RKO (cell line): ENCODE results near the gene STK32B.

ENCODE experiments used
- DNase-seq: peaks from one replicate; pipeline ENCODE4 v3.0.0-alpha.2; 2016; ENCODE audit warnings: low spot score

Gene STK32B

DNA sequence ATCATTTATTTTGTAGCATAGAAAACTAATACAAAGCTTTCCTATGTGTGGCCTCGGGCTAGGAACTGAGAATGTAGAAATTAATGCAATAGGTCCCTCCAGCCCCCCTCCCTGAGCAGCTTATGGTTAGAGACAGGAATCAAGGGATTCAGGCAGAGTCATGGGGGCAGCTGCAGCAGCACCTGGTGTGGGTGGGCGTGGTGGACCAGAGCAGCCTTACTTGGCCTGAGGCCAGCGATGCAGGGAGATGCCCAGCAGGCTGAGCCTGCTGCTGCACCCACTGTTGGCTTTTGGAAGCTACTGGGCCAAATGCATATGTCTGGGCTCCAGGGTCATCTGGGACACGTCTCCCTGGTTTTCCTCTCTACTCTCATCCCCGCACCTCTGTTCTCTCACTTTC lies 74.0 kb downstream of the STK32B start:
- no peak for DNase-seq

- no peak for DNase-seq
These were observed 75.0 kb downstream of the STK32B start for GRCh38 chr4:5126231-5126630.

GRCh38 chr4:5126857-5127256 lies 75.6 kb downstream of the STK32B start:
- no peak for DNase-seq

DNA sequence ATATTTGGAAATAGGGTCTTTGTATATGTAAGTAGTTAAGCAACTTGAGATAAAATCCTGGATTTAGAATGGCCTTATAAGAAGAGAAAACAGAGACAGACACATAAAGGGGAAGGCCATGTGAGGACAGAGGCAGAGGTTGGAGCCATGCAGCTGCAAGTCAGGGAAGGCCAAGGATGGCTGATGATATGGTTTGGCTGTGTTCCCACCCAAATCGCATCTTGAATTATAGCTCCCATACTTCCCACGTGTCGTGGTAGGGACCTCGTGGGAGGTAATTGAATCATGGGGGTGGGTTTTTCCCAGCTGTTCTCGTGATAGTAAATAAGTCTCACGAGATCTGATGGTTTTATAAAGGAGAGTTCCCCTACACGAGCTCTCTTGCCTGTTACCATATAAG lies 76.3 kb downstream of the STK32B start:
- no peak for DNase-seq

GRCh38 chr4:5128569-5128968 lies 77.3 kb downstream of the STK32B start:
- DNase-seq = no peak

GRCh38 chr4:5133201-5133600 lies 81.9 kb downstream of the STK32B start:
- no peak for DNase-seq

GRCh38 chr4:5133933-5134594 lies 82.8 kb downstream of the STK32B start:
- DNase-seq = no peak

DNA sequence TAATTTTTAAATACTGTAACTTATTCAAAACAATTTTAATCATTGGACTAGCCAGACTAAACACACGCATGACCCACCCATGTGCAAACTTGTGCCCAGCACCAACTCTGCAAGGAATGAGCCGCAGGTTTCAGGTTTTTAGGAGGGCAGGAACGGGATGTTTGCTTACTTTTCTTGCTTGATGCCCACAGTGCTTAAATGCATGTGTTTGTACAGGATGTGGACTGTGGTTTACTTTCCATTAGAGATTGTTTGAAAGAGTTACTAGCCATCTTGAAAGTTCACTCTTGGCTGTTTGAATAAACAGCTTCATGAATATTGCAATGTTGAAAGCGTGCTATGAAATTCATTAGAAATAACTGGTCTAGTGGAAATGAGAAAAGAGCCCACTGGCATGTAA lies 83.3 kb downstream of the STK32B start:
- no peak for DNase-seq

GRCh38 chr4:5137226-5137625 lies 85.9 kb downstream of the STK32B start:
- DNase-seq = no peak

GRCh38 chr4:5137927-5138326 lies 86.6 kb downstream of the STK32B start:
- DNase-seq = no peak

GRCh38 chr4:5138389-5138788 lies 87.1 kb downstream of the STK32B start:
- no peak for DNase-seq

DNA sequence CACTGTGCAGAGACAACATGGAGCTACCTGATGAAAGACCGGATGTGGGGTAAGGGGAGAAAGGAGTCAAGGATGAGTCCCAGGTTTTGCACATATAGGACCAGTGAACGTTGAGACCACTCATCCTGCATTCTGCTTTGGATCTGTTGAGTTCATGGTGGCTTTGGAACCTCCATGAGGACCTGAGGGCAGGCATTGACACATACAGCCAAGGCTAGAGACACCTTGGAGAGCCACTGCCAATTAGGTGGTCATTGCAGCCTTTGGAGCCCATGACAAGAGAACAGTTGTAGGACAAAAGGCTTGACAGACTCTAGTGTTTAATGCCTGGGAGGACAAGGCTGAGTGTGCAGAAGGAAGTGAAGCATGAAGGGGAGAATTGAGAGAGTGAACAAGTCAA lies 87.9 kb downstream of the STK32B start:
- DNase-seq = no peak

- DNase-seq = no peak
These were observed 90.5 kb downstream of the STK32B start for GRCh38 chr4:5141802-5142201.

DNA sequence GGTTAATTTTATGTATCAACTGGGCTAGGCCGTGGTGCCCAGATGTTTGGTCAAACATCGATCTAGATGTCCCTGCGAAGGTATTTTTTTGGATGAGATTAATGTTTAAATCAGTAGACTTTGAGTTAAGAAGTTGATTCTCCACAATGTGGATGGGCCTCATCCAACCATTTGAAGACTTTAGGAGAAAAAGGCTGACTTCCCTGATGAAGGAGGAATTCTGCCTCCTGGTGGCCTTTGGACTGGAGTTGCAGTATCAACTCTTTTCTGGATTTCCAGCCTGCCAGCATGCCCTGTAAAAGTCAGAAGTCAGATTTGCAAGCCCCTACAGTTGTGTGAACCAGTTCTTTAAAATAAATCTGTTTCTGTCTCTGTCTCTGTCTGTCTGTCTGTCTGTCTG lies 91.4 kb downstream of the STK32B start:
- DNase-seq = no peak

DNA sequence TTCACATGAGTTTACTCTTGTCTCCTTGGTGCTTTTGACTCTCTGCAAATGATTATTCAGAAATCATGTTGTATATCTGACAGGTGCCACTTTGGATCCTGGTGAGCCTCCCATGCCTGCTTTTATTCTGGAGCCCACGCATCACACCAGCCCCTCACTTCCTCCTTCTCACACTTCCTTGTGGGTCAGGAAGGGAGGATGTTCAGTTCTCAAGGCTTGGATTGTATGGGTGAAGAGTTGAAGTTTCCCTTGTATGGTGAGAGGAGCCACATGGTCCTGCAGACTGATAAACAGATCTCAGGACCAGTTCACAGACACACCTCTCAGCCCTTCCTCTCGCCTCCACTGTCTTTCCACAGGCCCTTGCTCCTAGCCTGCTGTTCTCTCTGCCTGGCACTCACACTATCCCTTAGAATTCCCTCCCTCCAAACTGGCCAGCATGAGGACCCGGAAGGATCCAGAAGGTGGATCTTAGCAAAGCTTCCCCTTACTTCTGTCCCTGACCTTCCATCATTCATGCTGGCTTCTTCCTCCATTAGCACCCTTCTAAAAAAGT lies 92.1 kb downstream of the STK32B start:
- no peak for DNase-seq

DNA sequence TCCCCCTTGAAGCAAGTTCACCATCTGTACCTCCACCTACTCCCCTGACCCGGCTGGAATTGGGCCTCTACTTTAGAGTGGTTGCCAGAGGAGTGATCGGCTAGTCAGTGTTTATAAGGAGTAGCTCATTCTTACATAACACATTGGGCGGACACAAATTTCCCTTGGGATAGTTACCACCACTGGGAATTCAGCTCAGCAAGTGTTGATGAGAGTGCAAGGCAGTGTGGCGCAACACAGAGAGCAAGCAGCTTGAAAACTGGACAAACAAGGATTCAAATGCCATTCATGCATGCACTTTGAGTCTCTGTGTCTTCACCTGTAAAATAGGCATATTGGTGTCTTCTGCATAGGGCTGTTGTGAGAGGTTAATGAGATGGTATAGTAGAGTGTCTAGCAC lies 92.7 kb downstream of the STK32B start:
- DNase-seq = no peak

- no peak for DNase-seq
These were observed 93.1 kb downstream of the STK32B start for GRCh38 chr4:5144384-5144783.

DNA sequence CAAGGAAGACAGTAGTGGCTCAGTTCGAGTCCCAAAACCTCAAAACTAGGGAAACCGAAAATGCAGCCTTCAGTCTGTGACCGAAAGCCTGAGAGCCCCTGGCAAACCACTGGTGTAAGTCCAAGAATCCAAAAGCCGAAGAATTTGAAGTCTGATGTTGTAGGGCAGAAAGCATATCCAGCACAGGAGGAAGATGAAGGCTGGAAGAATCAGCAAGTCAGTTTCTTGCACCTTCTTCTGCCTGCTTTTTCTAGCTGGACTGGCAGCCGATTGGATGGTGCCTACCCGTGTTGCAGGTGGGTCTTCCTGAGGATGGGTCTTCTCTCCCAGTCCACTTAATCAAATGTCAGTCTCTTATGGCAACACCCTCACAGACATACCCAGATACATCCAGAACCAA lies 95.0 kb downstream of the STK32B start:
- DNase-seq = no peak

DNA sequence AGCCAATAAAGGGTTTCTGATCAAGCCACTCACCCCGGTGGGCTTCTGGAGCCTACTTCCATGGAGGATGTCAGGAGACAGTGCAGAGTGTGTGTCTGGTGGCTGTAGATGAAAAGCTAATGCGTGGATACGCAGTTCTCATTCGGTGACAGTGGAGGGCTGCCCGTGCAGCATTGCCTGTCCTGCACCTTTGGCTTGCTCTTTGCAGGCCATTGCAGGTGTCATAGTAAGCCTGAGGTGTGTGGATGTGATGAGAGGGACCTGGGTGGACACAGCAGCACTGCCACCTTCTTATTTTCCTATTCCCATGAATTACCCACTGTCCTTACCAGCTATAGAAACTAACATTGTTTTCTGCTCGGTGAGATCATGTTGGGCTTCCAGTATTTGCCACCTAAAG lies 101.2 kb downstream of the STK32B start:
- no peak for DNase-seq

DNA sequence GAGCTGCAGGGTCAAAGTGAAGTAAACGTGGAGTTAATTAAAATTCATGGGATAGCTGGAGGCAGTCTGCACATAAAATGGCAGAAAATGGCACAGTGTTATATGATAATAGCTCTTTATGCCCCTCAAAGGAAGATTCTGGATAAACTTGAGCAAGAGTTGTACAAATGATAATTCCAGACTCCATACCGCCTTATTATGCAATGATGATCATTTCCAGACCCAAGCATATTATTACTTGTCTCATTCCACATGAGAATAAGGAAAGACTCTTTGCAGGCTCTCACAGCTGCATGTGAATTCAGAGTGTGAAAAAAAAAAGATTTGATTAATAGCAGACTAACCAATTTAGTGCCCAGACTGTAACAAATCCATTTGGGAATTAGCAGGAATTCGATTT lies 105.4 kb downstream of the STK32B start:
- DNase-seq = no peak

DNA sequence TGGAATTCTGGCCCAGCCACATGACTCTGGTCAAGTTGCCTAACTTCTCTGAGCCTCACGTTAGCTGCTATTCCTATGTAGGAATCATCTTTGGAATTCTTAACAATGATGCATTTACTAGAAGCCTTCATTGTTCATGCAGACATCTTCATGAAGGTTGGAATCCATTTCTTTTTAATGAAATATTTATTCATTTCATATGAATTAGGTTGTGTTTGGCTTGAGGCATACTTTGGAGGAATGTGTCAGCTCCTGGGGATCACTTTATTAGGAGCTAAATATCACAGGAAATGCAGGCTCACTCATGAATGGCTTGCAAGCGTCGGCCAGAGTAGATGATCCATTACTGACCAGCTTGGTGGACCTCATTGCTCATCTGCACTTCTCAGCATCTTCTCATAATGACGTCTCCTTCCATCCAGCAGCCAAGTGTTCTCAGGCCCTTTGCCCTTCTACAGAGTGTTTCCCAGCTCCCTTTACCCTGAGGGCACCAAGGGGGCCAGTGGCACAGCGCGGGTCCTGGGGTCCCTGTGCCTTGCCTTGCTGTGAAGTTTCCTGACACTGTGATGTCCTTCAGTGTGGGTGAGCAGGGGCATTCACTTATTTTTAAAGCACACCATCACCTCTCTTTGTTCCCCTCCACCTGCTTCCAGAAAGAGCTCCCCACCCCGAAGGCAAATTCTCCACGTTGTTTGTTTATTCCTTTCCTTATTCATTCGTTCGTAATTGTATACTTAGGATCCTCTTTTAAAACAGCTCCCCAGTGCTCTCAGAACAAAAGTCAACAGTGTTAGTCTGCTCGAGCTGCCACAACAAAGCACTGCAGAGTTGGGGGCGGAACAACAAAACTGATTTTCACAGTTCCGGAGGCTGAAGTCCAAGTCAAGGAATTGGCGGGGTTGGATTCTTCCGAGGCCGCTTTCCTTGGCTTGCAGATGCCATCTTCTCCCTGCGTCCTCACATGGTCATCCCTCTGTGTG lies 106.8 kb downstream of the STK32B start:
- DNase-seq = no peak

GRCh38 chr4:5158825-5159224 lies 107.5 kb downstream of the STK32B start:
- DNase-seq = no peak

DNA sequence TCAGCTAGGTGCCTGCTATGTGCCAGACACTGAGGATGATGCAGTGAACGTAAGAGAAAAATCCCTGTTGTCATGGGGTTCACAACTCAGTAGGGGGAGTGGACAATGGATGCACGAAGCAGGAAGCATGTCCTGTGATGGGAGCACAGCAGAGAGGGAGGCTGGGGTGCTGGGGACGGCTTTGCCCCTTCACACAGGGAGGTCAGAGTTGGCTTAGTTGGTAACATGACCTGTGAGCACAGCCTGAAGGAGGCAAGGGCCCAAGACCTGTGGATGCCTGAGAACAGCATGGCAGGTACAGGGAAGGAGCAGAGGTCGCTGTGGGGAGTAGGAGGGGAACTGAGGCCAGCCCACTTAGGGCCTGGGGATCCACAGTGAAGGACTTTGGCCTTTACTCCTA lies 109.4 kb downstream of the STK32B start:
- DNase-seq = no peak
